ENCODE measurements around the gene P3H2.

GRCh38 chr3:190036631-190037030 is 84.1 kb downstream of the P3H2 start:
- no peak for TF ChIP-seq EP300 (IDR thresholded peaks at IDR 0.05)
- no peak for TF ChIP-seq CTCF (IDR thresholded peaks at IDR 0.05)

Data from suprapubic skin (tissue), 3 donors.